Measurements from ENCODE around the gene CCDC110.

CCDC110 gene

GRCh38 chr4:185470501-185471195, 885 bp downstream of the CCDC110 start:
- DNase-seq, result no peak

DNA sequence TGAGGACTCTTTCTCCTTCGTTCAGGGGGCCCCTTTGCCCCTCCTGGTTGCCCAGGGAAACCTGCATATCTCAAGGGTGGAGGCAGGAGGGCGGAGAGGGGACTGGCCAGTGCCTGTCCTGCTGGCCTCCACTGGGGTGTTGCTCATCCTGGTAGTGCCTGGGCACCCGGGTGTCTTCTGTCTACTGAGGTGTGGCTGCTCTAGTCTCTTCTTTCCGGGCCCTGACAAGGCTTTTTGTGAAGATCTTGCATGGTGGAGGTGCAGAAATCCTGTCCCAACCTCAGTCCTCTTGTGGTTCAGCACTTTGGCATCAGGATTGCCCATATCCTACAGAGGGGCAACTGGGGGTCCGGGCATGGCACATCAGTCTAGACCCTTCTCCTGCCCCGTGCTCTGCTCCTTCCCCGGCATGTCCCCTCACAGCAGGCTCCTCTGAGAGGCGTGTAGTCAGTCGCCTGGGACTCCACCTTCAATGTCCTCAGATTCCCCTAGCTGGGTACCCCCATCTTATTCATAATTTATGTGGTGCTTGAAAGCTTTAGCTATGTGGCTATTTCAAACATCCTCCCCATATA, 1.9 kb downstream of the CCDC110 start:
- DNase-seq, result no peak

DNA sequence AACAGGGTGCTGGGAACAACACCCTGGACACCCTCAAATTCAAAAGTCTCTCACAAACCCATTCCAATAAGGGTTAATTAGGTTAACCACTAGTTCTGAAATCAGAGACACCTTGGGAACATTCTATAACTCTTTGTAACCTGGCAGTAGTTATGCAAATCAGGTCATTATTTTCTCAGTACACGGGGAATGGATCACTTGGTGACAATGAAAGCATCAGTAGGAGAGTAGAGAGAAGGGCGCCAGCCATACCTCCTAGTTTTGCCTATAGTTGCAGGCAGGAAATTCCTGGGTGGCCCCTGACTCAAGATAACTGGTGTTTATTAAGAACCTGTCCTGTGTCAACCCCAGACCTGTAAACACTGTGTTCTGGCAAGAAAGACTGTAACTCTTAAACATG, 2.5 kb downstream of the CCDC110 start:
- DNase-seq, result no peak

GRCh38 chr4:185467991-185468390, 3.5 kb downstream of the CCDC110 start:
- DNase-seq, result no peak

DNA sequence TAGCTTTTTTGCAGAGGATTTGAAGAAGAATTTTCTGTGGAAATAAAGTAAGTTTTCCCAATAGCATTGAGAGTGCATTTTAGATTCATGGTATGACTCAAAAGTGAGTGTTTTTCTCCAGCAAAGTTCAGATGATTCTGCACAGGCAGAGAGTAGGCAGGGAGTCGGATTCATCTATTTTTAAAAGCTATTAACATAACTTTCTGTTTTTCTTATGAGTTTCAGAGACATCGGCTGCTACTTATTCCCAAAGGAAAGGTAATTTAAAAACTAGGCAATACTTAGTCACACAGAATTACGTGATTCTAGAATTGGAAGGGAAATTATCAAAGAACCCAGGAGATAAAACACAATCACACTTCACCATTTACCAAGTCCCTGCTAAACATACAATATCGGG, 4.4 kb downstream of the CCDC110 start:
- no peak for DNase-seq

DNA sequence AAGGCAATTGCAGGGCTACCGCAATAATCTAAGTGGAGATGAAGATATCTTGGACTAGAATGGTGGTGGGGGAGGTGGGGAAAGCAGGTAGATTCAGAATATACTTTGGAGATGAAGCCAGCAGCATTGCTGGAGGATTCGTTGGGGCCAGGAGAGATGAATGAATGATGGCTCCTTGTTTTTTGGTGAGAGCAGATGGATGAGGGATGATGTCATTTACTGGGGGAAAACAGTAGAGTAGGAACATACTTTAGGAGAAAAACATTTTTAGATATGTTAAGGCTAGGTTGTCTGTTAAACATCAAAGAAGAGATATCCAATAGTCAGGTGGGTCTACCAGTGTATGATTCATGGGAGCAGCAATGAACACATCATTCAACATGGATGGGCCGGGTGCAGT, 5.8 kb downstream of the CCDC110 start:
- DNase-seq, result no peak

DNA sequence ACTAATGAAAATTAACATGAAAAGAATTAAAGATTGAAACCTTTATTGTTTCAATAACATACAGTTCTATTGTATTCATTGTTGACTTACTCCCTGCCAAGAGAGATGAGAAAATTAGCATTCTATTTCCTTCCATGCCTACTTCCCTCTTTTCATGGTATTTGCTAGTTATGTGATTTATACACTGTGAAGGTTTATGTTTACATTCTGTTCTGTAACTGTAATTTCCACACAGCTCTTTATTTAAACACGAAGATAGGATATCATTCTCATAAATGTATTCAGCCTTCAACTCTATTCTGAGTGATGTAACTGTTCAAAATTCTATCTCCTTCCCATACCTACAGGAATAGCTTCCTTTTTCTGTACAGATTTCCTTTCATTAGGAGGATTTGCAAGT, 6.6 kb downstream of the CCDC110 start:
- DNase-seq, result no peak

- DNase-seq, result no peak
Observed at GRCh38 chr4:185464183-185464582, 7.3 kb downstream of the CCDC110 start.

GRCh38 chr4:185463541-185463940, 8.0 kb downstream of the CCDC110 start:
- no peak for DNase-seq

DNA sequence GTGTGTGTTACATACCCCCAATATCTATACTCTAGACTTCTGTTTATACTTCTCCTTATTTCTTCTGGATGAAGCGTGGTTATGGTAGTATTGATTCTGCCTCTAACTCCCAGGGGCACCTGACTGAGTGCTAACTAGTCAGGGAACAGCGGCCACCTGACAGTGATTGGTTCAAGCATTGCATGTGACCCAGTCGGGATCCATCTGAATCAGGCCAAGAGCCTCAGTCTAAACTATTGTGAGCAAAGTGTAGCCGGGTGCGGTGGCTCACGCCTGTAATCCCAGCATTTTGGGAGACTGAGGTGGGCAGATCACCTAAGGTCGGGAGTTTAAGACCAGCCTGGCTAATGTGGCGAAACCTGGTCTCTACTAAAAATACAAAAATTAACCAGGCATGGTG, 10.0 kb downstream of the CCDC110 start:
- no peak for DNase-seq

DNA sequence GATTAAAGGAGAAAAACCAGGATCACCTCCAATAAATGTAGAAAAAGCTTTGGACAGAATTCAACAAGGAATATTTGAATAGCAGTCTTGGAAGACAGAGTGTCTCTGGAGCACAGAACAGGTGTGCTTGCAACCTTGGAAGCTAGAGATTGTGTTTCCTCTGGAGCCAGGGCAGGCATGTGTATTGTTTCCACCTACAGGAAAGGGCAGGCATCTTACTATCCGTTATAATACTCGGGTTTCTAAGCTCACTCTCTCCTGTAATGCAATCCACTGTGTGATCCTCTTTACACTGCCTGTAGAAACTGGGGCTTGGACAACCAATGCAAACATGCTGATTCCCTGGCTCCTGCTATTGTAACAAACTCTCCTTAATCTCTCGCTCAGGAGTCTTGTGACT, 14.4 kb downstream of the CCDC110 start:
- DNase-seq, result no peak

DNA sequence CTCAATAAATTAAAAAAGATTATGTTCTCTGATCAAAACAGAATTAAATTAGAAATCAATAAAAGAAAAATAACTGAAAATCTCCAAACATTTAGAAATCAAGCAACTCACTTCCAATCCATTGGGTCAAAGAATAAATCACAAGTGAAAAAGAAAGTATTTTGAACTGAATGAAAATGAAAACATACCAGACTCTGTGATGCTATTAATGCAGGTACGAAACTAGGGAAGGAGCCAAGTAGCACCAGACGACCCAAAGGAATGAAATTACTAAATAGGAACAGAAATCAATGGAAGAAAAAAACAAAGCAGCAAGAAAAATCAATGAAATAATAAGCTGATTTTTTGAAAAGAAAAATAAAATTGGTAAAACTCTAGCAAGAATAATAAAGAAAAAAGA, 15.4 kb downstream of the CCDC110 start:
- no peak for DNase-seq

- no peak for DNase-seq
Observed at GRCh38 chr4:185445209-185445608, 26.3 kb downstream of the CCDC110 start.

GRCh38 chr4:185441479-185441878, 30.1 kb downstream of the CCDC110 start:
- no peak for DNase-seq

DNA sequence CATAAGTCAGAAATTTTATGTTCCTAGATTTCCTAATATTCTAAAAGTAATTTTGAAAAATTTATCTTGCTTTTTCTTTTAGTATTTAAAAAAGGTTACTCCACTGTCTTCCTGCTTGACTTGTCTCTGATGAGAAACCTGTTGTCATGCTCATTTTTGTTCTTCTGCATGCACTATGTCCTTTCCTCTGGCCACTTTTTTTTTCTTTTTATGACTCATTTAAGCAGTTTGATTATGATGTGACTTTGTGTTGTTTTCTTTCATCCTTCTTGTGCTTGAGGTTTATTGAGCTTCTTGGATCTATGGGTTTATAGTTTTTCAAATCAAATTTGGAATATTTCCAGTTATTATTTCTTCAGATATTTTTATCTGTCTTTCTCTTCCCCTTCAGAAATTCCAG, 33.7 kb downstream of the CCDC110 start:
- no peak for DNase-seq

DNA sequence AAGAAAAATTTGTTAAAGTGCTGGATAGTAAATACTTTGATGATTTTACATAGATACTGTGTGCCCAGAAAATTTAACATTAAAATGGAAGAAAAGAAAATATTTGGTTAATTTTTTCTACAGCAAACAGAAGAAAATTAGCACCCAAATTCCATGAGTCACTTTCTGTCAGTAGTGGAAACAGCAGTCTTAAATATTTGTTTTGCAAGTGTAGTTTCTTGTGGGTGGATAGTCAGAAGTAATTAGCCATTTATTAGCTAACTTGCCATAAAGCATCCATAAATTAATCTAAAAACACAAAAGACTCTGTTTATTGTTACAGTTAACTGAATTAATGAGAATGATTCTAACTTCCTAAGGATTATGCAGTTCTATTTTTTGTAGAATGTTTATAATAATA, 36.1 kb downstream of the CCDC110 start:
- no peak for DNase-seq

GRCh38 chr4:185429660-185430059, 41.9 kb downstream of the CCDC110 start:
- DNase-seq, result no peak

- DNase-seq, result no peak
Observed at GRCh38 chr4:185426960-185427688, 44.4 kb downstream of the CCDC110 start.

DNA sequence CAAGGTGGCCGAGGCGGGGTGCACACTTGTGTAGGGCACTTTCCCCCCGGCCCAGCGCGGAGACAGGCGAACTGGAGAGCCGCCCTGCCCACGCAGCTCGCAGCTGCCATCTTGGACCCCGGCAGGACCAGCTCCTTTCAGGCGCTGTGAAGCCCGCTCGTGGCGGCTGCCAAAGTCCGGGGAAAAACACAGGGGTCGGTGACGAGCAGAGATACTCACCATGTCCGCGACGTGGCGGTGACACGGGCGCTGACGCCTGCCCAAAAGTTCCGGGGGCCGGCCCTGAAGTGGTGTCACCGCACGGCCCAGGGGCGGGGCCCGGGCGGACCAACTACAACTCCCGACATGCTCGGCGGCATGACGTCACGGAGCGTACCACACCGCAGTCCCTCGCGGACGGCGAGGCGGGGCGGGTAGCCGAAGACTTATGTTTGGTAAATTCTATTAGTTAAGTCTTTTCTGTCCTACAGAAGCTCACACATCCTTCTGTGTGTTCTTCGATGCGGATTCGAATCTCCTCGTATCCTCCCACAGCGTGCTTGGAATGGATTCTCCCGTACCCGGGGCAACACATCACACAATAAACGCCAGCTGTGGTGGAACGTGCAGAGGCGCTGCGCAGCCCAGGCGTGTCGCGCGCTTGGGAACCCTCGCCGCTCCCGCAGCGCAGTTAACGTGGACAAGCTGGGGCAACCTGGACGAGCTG, 45.7 kb downstream of the CCDC110 start, which contains the start of gene UFSP2:
Gene UFSP2 (minus strand): TSS at position 318 of the 706 bp plus-strand sequence. CDS start 96 bp downstream, at position 222.
- DNase-seq, result peak; percentile 91

- no peak for DNase-seq
Observed at GRCh38 chr4:185424905-185425646, 46.5 kb downstream of the CCDC110 start.

- DNase-seq, result no peak
Observed at GRCh38 chr4:185421366-185422124, 50.0 kb downstream of the CCDC110 start.

GRCh38 chr4:185416955-185417354, 54.6 kb downstream of the CCDC110 start:
- DNase-seq, result no peak
